DOHH2 (cell line): ENCODE data around the gene SPINK14.

Experiments used
- H3F3A ChIP-seq: fragments of 200-600 bp; sonication (generic), shearing (Covaris generic); 2 replicates; pipeline ENCODE4 v1.6.0; 2016; ENCODE audit warnings: antibody characterized with exemption, mild to moderate bottlenecking; ENCODE audit not compliant: control insufficient read depth, insufficient read depth
- H3K27ac ChIP-seq: fragments of 200-600 bp; sonication (generic); 2 replicates; pipeline ENCODE4 v1.5.1; 2014; ENCODE audit warnings: low read depth, mild to moderate bottlenecking, low read length, moderate library complexity
- H3K27me3 ChIP-seq: fragments of 200-600 bp; sonication (generic); 2 replicates; pipeline ENCODE4 v1.6.1; 2014; ENCODE audit warnings: mild to moderate bottlenecking, low read length, mixed read lengths; ENCODE audit not compliant: control insufficient read depth
- H3K36me3 ChIP-seq: fragments of 200-600 bp; sonication (generic); 2 replicates; pipeline ENCODE4 v1.6.1; 2014; ENCODE audit warnings: mild to moderate bottlenecking, low read length, moderate library complexity, mixed read lengths; ENCODE audit not compliant: control insufficient read depth
- H3K4me1 ChIP-seq: fragments of 200-600 bp; sonication (generic); 2 replicates; pipeline ENCODE4 v1.6.1; 2014; ENCODE audit warnings: mild to moderate bottlenecking, low read length, mixed read lengths; ENCODE audit not compliant: control insufficient read depth
- H3K4me2 ChIP-seq: fragments of 200-600 bp; sonication (generic); 2 replicates; pipeline ENCODE4 v1.6.0; 2014; ENCODE audit warnings: mild to moderate bottlenecking, low read length, moderate library complexity
- H3K4me3 ChIP-seq: fragments of 200-600 bp; sonication (generic); 2 replicates; pipeline ENCODE4 v1.5.1; 2014; ENCODE audit warnings: mild to moderate bottlenecking, low read length, mixed read lengths
- H3K79me2 ChIP-seq: fragments of 200-600 bp; sonication (generic); 2 replicates; pipeline ENCODE4 v1.6.1; 2014; ENCODE audit warnings: mild to moderate bottlenecking, low read length, mixed read lengths; ENCODE audit not compliant: control insufficient read depth
- H3K9me2 ChIP-seq: fragments of 200-600 bp; sonication (generic); replicated peaks from 2 replicates; pipeline ENCODE4 v1.6.1; 2014; ENCODE audit warnings: mild to moderate bottlenecking, low read length, mixed read lengths; ENCODE audit not compliant: control insufficient read depth
- H3K9me3 ChIP-seq: fragments of 200-600 bp; sonication (generic); 2 replicates; pipeline ENCODE4 v1.6.1; 2014; ENCODE audit warnings: antibody characterized with exemption, low read length, mixed read lengths; ENCODE audit not compliant: control insufficient read depth, insufficient read depth
- H4K20me1 ChIP-seq: fragments of 200-600 bp; sonication (generic); 2 replicates; pipeline ENCODE4 v1.6.0; 2014; ENCODE audit warnings: low read depth, mild to moderate bottlenecking, antibody characterized with exemption, low read length, moderate library complexity; ENCODE audit not compliant: control insufficient read depth, insufficient read depth
- EZH2phosphoT487 ChIP-seq: fragments of 200-600 bp; sonication (generic); IDR thresholded peaks from 2 replicates; pipeline ENCODE4 v1.6.1; 2017; ENCODE audit warnings: borderline replicate concordance, mild to moderate bottlenecking, antibody characterized with exemption, low read length, moderate library complexity, mixed read lengths
- TF ChIP-seq, protein P1 (sequence below): fragments of 200-600 bp; sonication (generic); IDR thresholded peaks from one replicate; pipeline ENCODE4 v1.5.1; 2014; ENCODE audit warnings: antibody characterized with exemption, mild to moderate bottlenecking, low read depth, low read length; ENCODE audit not compliant: poor library complexity, severe bottlenecking

SPINK14 gene

GRCh38 chr5:148208226-148208625 lies 39.9 kb downstream of the SPINK14 start:
- no peaks in the 10 kb centered on the region for H3K9me2 ChIP-seq
- TF ChIP-seq EZH2phosphoT487 = no peak
- TF ChIP-seq, protein P1, sequence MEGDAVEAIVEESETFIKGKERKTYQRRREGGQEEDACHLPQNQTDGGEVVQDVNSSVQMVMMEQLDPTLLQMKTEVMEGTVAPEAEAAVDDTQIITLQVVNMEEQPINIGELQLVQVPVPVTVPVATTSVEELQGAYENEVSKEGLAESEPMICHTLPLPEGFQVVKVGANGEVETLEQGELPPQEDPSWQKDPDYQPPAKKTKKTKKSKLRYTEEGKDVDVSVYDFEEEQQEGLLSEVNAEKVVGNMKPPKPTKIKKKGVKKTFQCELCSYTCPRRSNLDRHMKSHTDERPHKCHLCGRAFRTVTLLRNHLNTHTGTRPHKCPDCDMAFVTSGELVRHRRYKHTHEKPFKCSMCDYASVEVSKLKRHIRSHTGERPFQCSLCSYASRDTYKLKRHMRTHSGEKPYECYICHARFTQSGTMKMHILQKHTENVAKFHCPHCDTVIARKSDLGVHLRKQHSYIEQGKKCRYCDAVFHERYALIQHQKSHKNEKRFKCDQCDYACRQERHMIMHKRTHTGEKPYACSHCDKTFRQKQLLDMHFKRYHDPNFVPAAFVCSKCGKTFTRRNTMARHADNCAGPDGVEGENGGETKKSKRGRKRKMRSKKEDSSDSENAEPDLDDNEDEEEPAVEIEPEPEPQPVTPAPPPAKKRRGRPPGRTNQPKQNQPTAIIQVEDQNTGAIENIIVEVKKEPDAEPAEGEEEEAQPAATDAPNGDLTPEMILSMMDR = no peak
- no peaks in the 10 kb centered on the region for H3K27me3 ChIP-seq
- H3F3A ChIP-seq = no peaks in the 10 kb centered on the region
- H3K4me3 ChIP-seq = no peak overlapping the region
- no peak overlapping the region for H3K4me2 ChIP-seq
- H4K20me1 ChIP-seq = no peaks in the 10 kb centered on the region
- H3K9me3 ChIP-seq = no peaks in the 10 kb centered on the region
- no peaks in the 10 kb centered on the region for H3K4me1 ChIP-seq
- no peaks in the 10 kb centered on the region for H3K79me2 ChIP-seq
- H3K27ac ChIP-seq = no peak overlapping the region
- H3K36me3 ChIP-seq = no peaks in the 10 kb centered on the region

DNA sequence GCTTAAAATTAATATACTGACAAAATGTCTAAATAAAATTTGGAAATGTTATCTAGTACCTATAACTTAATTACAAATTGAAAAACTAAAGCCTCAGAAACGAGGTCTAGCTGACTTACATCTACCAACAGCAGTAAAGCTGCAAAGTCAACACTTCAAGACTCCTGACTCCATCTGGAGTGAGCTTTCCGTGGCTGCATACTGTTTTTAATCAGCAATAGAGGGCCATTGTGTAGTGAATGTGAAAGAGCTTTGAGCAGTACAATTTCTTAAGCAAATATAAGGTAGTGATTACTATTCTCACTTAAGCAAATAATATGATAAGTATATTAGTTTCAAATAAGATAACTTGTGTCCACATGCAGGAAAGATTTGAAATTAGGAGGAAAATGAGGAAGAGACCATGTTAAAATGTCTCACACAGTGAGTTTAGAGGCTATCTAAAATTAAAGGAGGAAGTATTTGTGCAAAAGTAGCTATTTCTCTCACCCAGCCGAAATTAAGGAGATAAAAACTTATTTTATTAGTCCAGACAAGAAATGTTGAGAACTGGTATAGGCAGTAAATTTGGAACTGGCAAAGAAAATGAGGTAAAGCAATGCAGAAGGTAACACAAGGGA lies 40.9 kb downstream of the SPINK14 start:
- Histone ChIP-seq H3F3A (no peaks in the 10 kb centered on the region), H3K9me2 (no peaks in the 10 kb centered on the region), H3K27me3 (no peaks in the 10 kb centered on the region), H3K4me2 (no peak overlapping the region), H3K79me2 (no peaks in the 10 kb centered on the region), H3K9me3 (no peaks in the 10 kb centered on the region), H4K20me1 (no peaks in the 10 kb centered on the region), H3K36me3 (no peaks in the 10 kb centered on the region), H3K4me3 (no peak overlapping the region), H3K4me1 (no peaks in the 10 kb centered on the region), H3K27ac (no peak overlapping the region)
- TF ChIP-seq, protein P1 = no peak
- TF ChIP-seq EZH2phosphoT487 = no peak

- Histone ChIP-seq H3K9me2 (no peaks in the 10 kb centered on the region), H3K9me3 (no peaks in the 10 kb centered on the region), H3K27me3 (no peaks in the 10 kb centered on the region), H3K27ac (no peak overlapping the region), H3K36me3 (no peaks in the 10 kb centered on the region), H3K79me2 (no peaks in the 10 kb centered on the region), H4K20me1 (no peaks in the 10 kb centered on the region), H3K4me2 (no peak overlapping the region), H3K4me3 (no peak overlapping the region), H3F3A (no peaks in the 10 kb centered on the region), H3K4me1 (no peaks in the 10 kb centered on the region)
- TF ChIP-seq, protein P1 = no peak
- no peak for TF ChIP-seq EZH2phosphoT487
Observed at GRCh38 chr5:148214665-148215185, 46.4 kb downstream of the SPINK14 start.
